Esophagus squamous epithelium (tissue), 4 donors: ENCODE results near the gene MYO1C.
A peak's percentile ranks its signal among the peaks of the same experiment; 100 is the strongest.

Experiments
- POLR2A ChIP-seq, 4 donors: fragments of 450-650 bp; IDR thresholded peaks; one replicate each; pipeline ENCODE4 v1.6.1; 2017; ENCODE audit warnings: antibody characterized with exemption in 4 of 4, mild to moderate bottlenecking in 4 of 4, moderate library complexity in 3 of 4
- TF ChIP-seq, protein P1 (sequence below), 6 experiments: fragments of 450-650 bp in 4 of 6; fragments of 200-600 bp in 2 of 6; sonication (generic) in 2 of 6; IDR thresholded peaks; one replicate each; pipeline ENCODE4 v1.5.1; 2016 to 2019; ENCODE audit warnings: antibody characterized with exemption in 6 of 6, mild to moderate bottlenecking in 4 of 6, moderate library complexity in 4 of 6

DNA sequence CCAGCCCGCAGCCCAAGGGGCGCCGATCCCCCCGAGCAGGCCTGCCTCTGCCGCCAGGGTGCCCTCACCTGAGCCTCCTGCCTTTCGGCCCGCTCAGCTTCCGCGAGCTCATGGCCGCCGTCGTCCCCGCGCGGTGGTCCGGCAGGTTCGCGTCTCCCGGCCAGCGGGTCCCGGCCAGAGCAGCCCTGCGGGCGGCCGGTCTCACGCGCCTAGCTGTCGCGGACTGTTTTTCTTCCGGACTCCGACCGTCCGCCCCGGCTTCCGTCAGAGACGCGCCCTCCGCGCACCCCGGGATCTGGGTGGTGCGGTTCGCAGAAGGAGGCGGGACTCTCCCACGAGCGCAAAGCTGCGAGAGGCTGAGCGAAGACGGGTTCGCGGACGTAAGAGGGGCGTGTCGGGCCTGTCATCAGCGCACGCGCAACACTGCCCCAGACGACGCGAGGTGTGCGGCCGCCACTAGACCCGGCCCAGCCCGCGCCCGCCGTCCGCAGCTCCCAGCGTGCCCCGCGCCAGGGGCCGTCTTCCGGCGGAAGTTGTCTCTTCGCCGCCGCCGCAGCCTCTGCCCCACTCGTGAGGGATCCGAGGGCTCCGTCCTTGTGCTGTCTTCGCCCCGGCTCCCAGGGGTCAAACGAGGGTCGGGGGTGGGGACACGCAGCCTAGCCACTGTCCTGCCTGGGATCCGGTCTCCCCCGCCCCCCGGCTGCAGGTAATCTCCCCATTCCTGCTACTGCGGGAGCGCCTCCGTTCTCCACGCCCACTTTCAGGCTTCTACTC is 24.1 kb upstream of the MYO1C start, which contains the start of gene INPP5K:
- TF ChIP-seq, protein P1, sequence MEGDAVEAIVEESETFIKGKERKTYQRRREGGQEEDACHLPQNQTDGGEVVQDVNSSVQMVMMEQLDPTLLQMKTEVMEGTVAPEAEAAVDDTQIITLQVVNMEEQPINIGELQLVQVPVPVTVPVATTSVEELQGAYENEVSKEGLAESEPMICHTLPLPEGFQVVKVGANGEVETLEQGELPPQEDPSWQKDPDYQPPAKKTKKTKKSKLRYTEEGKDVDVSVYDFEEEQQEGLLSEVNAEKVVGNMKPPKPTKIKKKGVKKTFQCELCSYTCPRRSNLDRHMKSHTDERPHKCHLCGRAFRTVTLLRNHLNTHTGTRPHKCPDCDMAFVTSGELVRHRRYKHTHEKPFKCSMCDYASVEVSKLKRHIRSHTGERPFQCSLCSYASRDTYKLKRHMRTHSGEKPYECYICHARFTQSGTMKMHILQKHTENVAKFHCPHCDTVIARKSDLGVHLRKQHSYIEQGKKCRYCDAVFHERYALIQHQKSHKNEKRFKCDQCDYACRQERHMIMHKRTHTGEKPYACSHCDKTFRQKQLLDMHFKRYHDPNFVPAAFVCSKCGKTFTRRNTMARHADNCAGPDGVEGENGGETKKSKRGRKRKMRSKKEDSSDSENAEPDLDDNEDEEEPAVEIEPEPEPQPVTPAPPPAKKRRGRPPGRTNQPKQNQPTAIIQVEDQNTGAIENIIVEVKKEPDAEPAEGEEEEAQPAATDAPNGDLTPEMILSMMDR (IDR thresholded peaks at IDR 0.05): peak in 3 of 6 experiments; percentile 18 to 33 (median 26)
- TF ChIP-seq POLR2A (IDR thresholded peaks at IDR 0.05): peak in 3 of 4 donors; percentile 61 to 82 (median 68)
